HepG2 (cell line): ENCODE measurements around the gene NAPEPLD. TPM values are rescaled to one million over a fixed set of nuclear protein-coding genes. Genes with fewer than 3 reads are reported as not detected.
A peak's percentile ranks its signal among the peaks of the same experiment; 100 is the strongest.

ENCODE experiments used
- AHDC1 ChIP-seq: sonication (generic); formaldehyde crosslinking; IDR thresholded peaks from 2 replicates; pipeline ENCODE4 v1.5.1; 2020; ENCODE audit warnings: mild to moderate bottlenecking, missing genetic modification reagents, borderline replicate concordance
- ATF1 ChIP-seq: IDR thresholded peaks from 2 replicates; pipeline ENCODE4 v1.6.1; 2016; ENCODE audit warnings: mild to moderate bottlenecking, control low read depth
- BRD4 ChIP-seq: sonication (generic); formaldehyde crosslinking; IDR thresholded peaks from 2 replicates; pipeline ENCODE4 v1.4.0; 2020; ENCODE audit warnings: missing genetic modification reagents
- CBX2 ChIP-seq, 2 experiments: fragments of 200-600 bp in 1 of 2; sonication (generic); formaldehyde crosslinking in 1 of 2; IDR thresholded peaks; 2 replicates each; pipeline versions ENCODE4 v1.7.0 to v1.8.1; 2018 to 2022; ENCODE audit warnings: low read depth in 2 of 2, low read length in 1 of 2, mild to moderate bottlenecking in 1 of 2, missing genetic modification reagents in 1 of 2
- CREBL2 ChIP-seq: sonication (generic); formaldehyde crosslinking; IDR thresholded peaks from 2 replicates; pipeline ENCODE4 v1.8.1; 2023; ENCODE audit warnings: missing genetic modification reagents, mild to moderate bottlenecking, borderline replicate concordance
- ELF3 ChIP-seq: IDR thresholded peaks from 2 replicates; pipeline ENCODE4 v1.6.1; 2016; ENCODE audit warnings: missing genetic modification reagents, missing compliant biosample characterization
- FOXM1 ChIP-seq: sonication (generic); formaldehyde crosslinking; IDR thresholded peaks from 2 replicates; pipeline ENCODE4 v1.5.0; 2020; ENCODE audit warnings: missing genetic modification reagents
- HINFP ChIP-seq: sonication (generic); formaldehyde crosslinking; IDR thresholded peaks from 2 replicates; pipeline ENCODE4 v1.4.0; 2020; ENCODE audit warnings: low read depth, mild to moderate bottlenecking, missing genetic modification reagents
- IRF1 ChIP-seq: sonication (generic); formaldehyde crosslinking; IDR thresholded peaks from 2 replicates; pipeline ENCODE4 v1.4.0; 2020; ENCODE audit warnings: low read depth, mild to moderate bottlenecking, missing genetic modification reagents
- JUND ChIP-seq: sonication (generic); formaldehyde crosslinking; IDR thresholded peaks from 2 replicates; pipeline ENCODE4 v1.8.0; 2022; ENCODE audit warnings: mild to moderate bottlenecking, missing genetic modification reagents
- KLF13 ChIP-seq: sonication (generic); formaldehyde crosslinking; IDR thresholded peaks from 2 replicates; pipeline ENCODE4 v1.4.0; 2020; ENCODE audit warnings: mild to moderate bottlenecking, missing genetic modification reagents
- MED8 ChIP-seq: sonication (generic); formaldehyde crosslinking; IDR thresholded peaks from 2 replicates; pipeline ENCODE4 v1.8.1; 2023; ENCODE audit warnings: mild to moderate bottlenecking, missing genetic modification reagents; ENCODE audit not compliant: insufficient replicate concordance
- NFATC3 ChIP-seq: sonication (generic); formaldehyde crosslinking; IDR thresholded peaks from 2 replicates; pipeline ENCODE4 v1.5.1; 2020; ENCODE audit warnings: mild to moderate bottlenecking, missing genetic modification reagents
- PAX8 ChIP-seq: sonication (generic); formaldehyde crosslinking; IDR thresholded peaks from 2 replicates; pipeline ENCODE4 v1.8.0; 2022; ENCODE audit warnings: mild to moderate bottlenecking, missing genetic modification reagents, borderline replicate concordance
- REPIN1 ChIP-seq: sonication (generic); formaldehyde crosslinking; IDR thresholded peaks from 2 replicates; pipeline ENCODE4 v1.8.0; 2022; ENCODE audit warnings: missing genetic modification reagents, low read depth, mild to moderate bottlenecking, borderline replicate concordance
- ZBTB8A ChIP-seq: sonication (generic); formaldehyde crosslinking; IDR thresholded peaks from 2 replicates; pipeline ENCODE4 v1.4.0; 2020; ENCODE audit warnings: mild to moderate bottlenecking, low read depth, missing genetic modification reagents, borderline replicate concordance
- ZMYM4 ChIP-seq: sonication (generic); formaldehyde crosslinking; IDR thresholded peaks from 2 replicates; pipeline ENCODE4 v1.8.1; 2023; ENCODE audit warnings: mild to moderate bottlenecking, missing genetic modification reagents
- ZNF740 ChIP-seq: sonication (generic); formaldehyde crosslinking; IDR thresholded peaks from 2 replicates; pipeline ENCODE4 v1.4.0; 2020; ENCODE audit warnings: missing genetic modification reagents
- ZSCAN25 ChIP-seq: sonication (generic); formaldehyde crosslinking; IDR thresholded peaks from 2 replicates; pipeline ENCODE4 v1.8.0; 2022; ENCODE audit warnings: mild to moderate bottlenecking, missing genetic modification reagents
- polyA plus RNA-seq, 8 experiments: library from polyadenylated mRNA; depleted of rRNA in 3 of 8; stranded (reverse) in 7 of 8; unstranded in 1 of 8; fragments of >200 nt; fragmentation: Illumina TruSeq in 4 of 8; extraction: Trizol in 4 of 8; gene quantifications; 2 replicates each; pipeline versions ENCODE4 v1.2.1 to v1.2.3, GENCODE V29; 2011 to 2016; ENCODE audit warnings: low read depth in 4 of 8, missing spikeins in 1 of 8, mixed read lengths in 1 of 8; ENCODE audit not compliant: insufficient read depth in 1 of 8
- total RNA-seq, 5 experiments: library from RNA; depleted of rRNA; stranded (reverse); fragments of >200 nt; fragmentation: Illumina TruSeq; extraction: Trizol; gene quantifications; 2 replicates each; pipeline ENCODE4 v1.2.3, GENCODE V29; 2016; ENCODE audit warnings: low read depth in 1 of 5

NAPEPLD gene
- total and polyA plus RNA-seq, 2 of the 13 experiments (the other 11 are each of a cell fraction or from before 2014, with no cell fraction given) = 3.4 to 5.6 TPM

GRCh38 chr7:103074519-103075336 is 74.2 kb downstream of the NAPEPLD start, which contains the start of the genes ARMC10 and FBXL13 (continued):
- TF ChIP-seq AHDC1 (CRISPR knock-in tag) (no peak), MED8 (CRISPR knock-in tag) (no peak), IRF1 (CRISPR knock-in tag) (no peak), REPIN1 (CRISPR knock-in tag) (peak; percentile 90; the same call in 1 of the 2 replicates), ZNF740 (CRISPR knock-in tag) (no peak), ATF1 (CRISPR knock-in tag) (no peak), ZMYM4 (CRISPR knock-in tag) (peak; percentile 57; the same call in 1 of the 2 replicates), ELF3 (CRISPR knock-in tag) (peak; percentile 72), PAX8 (CRISPR knock-in tag) (no peak), NFATC3 (CRISPR knock-in tag) (peak; percentile 53; the same call in 1 of the 2 replicates), HINFP (CRISPR knock-in tag) (no peak), BRD4 (no peak), FOXM1 (no peak), JUND (CRISPR knock-in tag) (no peak), ZBTB8A (CRISPR knock-in tag) (no peak), KLF13 (CRISPR knock-in tag) (no peak), CBX2 (IDR thresholded peaks at IDR 0.05; ENCODE audit: low read depth, low read length) (no peak), CBX2 (CRISPR knock-in tag; IDR thresholded peaks at IDR 0.05; ENCODE audit: low read depth) (no peak), ZSCAN25 (0 out of 2 replicates have a peak, but pooled peaks have one; percentile 37), CREBL2 (CRISPR knock-in tag) (no peak; the same call in 1 of the 2 replicates)
